ENCODE results near the gene HAND1.

The HAND1 gene

DNA sequence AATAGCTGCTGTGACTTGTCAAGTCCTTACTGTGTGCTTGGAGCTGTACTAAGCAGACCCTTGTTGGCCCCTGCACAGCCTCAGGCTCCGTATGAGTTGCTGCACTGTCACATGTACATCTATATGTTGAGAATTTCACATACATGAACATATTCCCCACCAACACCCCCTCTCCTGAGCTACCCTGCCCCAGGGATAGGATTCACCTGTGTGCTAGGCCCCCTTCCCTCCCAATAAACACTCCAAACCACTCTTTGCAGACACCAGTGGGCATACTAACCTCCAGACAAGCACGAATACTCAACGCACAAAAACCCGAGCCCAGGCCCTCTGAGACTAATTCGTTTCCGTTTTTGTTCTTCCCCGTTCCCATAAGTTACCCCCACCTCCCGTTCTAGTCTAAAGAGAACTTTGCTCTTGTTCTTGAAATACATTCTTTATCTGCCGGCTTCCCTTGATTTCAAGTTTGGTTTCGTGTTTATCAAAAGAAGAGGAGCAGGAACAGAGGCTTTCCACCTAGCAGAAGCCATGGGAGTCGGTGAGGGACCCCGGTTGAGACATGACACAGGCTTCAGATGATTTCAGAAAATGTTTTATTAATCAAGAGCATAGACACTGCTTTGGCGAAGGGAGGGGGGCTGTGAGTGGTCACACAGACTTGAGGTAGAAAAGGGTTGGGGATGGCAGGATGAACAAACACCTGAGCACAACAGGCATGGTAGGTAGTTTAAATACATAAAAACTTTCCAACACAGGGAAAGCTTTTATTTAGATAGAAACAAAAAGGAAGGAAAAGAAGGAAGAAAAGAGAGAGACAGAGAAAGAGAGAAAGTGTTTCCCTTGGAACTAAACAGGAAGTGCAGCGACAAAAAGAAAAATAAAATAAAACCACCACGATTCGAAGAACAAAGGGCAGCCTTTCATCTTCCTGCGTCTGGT is 3.4 kb downstream of the HAND1 start:
- TF ChIP-seq, protein P1, sequence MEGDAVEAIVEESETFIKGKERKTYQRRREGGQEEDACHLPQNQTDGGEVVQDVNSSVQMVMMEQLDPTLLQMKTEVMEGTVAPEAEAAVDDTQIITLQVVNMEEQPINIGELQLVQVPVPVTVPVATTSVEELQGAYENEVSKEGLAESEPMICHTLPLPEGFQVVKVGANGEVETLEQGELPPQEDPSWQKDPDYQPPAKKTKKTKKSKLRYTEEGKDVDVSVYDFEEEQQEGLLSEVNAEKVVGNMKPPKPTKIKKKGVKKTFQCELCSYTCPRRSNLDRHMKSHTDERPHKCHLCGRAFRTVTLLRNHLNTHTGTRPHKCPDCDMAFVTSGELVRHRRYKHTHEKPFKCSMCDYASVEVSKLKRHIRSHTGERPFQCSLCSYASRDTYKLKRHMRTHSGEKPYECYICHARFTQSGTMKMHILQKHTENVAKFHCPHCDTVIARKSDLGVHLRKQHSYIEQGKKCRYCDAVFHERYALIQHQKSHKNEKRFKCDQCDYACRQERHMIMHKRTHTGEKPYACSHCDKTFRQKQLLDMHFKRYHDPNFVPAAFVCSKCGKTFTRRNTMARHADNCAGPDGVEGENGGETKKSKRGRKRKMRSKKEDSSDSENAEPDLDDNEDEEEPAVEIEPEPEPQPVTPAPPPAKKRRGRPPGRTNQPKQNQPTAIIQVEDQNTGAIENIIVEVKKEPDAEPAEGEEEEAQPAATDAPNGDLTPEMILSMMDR (IDR thresholded peaks at IDR 0.05), result no peak
- no peak overlapping the region for H3K4me3 ChIP-seq
- no peak overlapping the region for H3K27ac ChIP-seq
- DNase-seq (ENCODE audit: low spot score), result no peak

DNA sequence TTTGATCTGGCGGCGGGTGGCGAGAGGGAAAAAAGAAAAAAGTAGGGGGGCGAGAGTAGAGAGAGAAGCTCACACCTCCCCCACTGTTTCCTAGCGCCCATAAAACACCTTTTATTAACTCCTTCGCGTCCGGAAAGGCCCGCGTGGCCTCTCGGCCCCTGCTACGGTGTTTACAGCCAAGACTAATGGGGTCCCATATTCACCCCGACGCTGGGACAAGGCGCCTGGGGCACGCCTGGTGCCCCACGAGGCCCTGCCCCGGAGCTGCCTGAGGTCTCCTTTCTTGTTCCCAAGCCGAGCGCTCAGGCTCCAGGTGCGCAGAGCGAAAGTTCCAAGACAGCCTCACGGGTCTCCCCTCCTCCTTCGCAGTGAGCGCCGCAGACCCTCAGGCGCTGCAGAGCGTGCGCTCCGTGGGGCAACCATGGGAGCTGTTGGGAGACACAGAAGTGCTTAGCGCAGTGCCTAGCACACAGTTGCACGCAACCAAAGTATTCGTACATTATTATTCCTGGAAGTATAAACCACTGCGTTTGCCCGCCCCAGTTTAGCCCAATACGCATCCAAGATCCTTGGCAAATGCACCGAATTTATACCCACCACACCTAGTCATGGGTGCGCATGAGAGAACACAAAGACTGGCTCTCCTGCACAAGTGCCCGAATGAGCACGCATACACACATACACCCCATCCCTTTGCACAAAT is 4.3 kb downstream of the HAND1 start:
- DNase-seq (ENCODE audit: low spot score), result no peak
- H3K27ac ChIP-seq, result no peak overlapping the region
- TF ChIP-seq, protein P1 (IDR thresholded peaks at IDR 0.05), result no peak
- H3K4me3 ChIP-seq, result peak overlapping the region; percentile 16

DNA sequence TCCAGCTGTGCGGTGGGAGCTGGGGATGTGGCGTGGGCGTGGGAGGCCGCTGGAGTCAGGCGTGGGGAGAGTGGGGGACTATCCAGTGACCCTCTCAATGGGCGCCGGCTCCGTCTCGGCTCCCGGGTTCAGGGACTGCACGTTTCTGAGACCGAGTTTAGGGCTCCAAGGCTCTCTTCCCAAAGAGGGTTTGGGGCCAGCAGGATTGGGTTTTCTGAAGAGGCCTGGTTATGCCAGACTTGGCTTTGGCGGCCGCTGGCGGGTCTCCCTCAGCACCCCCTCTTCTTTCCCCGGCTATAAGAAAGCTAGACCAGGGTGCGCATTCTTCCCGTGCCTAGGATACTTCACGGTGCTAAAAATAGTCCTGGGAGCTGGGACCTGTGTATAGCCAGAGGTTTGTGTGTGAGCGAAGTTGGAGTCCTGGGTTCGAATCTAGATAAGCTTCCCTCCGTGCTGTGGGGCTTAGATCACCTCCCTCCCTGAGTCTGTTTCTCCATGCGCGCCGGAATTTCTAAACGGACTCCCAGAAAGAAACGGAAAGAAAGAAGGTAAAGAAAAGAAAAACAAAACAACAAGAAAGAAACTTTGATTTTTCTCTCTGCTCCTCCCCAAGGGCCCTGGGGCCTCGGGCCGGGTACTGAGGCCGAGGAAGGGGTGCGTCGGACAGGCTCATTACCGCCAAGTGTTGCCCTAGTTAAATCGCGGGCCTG is 5.0 kb downstream of the HAND1 start:
- H3K4me3 ChIP-seq, result peak overlapping the region; percentile 16
- TF ChIP-seq, protein P1 (IDR thresholded peaks at IDR 0.05), result no peak
- no peak for DNase-seq (ENCODE audit: low spot score)
- H3K27ac ChIP-seq, result no peak overlapping the region

DNA sequence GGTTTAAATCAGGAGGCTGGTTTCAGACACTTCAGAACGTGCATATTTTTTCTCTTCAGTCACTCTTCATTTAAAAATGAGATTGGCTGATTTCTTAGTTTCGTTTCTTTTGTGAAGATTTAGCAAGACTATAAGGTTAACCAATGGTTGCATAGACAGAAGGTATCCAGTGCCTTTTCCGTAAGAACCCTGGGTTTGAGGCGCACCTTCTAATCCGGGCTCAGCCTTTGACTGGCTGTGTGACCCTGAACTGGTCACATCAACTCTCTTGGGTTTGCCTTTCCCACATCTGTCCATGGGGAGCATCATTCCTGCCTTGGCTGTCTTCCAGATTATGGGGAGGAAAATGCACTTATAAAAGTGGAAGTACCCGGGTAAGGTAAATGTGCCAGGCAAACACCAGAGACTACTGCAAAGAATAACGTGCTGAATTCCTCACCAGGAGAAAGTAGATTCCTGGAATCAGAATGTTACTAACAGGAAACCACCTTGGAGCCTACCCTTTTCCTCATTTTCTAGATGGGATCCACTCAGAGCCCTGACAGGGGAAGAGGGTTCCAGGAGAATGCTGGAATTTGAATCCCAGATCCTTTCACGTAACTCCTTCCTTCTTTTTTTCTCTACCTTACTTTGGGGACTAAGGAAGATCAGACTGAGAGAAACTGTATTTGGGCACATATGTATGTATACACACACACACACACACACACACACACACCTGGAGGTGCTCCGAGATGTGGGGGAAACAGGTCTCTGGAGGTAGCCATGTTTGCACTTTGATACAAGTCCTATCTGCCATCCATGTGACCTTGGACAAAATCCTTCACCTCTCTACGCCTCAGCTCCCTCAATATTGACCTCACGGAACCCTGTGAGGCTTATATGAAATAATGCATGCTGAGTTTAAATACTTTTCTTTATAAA is 6.8 kb downstream of the HAND1 start:
- TF ChIP-seq, protein P1 (IDR thresholded peaks at IDR 0.05), result no peak
- DNase-seq (ENCODE audit: low spot score), result no peak
- Histone ChIP-seq H3K27ac (no peak overlapping the region), H3K4me3 (no peak overlapping the region)

DNA sequence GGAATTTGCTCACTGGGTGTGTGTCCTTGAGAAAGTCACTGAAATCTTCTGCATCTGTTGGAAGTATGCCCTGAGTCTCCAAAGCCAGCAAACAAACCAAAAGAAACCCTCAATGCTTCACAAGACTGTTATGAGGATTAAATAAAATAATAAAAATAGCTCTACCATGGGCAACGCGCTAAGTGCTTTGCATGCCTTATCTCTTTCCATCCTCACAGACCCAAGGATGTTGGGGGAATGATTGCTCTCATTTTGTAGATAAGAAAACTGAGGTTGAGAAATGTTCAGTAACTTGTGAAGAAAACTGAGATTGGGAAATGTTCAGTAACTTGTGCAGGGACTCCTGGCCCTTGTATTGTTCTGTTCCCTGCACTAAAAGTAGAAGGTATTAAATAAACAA is 7.9 kb downstream of the HAND1 start:
- DNase-seq (ENCODE audit: low spot score), result no peak
- TF ChIP-seq, protein P1 (IDR thresholded peaks at IDR 0.05), result no peak
- Histone ChIP-seq H3K4me3 (no peak overlapping the region), H3K27ac (no peak overlapping the region)

DNA sequence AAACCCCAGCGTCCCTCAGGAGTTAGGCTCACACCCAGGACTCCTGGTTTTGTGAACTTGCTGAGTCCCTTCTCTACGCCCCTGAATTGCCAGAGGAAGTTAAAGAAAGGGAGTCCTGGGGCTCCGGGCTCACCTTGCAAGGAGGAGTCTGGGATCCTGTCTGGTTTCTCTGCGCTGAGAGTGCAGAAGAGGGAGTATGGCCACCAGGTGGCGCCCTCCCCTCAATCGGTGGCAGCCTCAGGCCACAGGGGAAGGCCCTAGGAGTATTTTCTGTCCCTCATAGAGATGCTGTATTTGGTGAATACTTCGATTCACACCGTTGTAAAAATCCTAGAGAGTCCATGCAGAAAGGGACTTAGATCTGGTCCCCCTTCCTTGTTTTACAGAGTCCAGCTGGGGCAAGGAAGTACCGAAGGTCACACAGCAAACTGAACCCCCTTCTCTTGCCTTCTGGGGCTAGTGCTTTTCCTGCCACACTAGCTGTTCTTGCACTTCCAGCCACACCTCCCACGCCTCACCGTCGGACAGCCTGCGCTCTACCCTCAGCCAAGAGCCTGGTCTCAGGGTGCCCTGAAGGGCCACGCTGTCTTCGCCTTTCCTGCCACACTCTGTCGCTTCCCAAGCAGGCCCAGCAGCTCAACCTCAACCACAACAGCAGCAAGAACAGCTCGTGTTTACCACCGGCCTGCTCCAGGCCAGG is 10.2 kb downstream of the HAND1 start:
- no peak for DNase-seq (ENCODE audit: low spot score)
- Histone ChIP-seq H3K27ac (no peak overlapping the region), H3K4me3 (no peak overlapping the region)
- TF ChIP-seq, protein P1 (IDR thresholded peaks at IDR 0.05), result peak; percentile 81

All from coronary artery (tissue), 2 donors.